Loucy (cell line): ENCODE measurements around the gene FNDC3A.

Experiments used
- CTCF ChIP-seq: fragments of 200-600 bp; sonication (generic); conservative IDR thresholded peaks from 2 replicates; pipeline ENCODE4 v1.5.1; 2014; ENCODE audit warnings: mild to moderate bottlenecking, antibody characterized with exemption, low read length
- EZH2phosphoT487 ChIP-seq: fragments of 200-600 bp; IDR thresholded peaks from 2 replicates; pipeline ENCODE4 v1.6.1; 2018; ENCODE audit warnings: antibody characterized with exemption, mild to moderate bottlenecking, moderate library complexity, borderline replicate concordance

GRCh38 chr13:49248622-49249002 is 272.9 kb downstream of the FNDC3A start:
- TF ChIP-seq CTCF, result peak; percentile 54
- no peak for TF ChIP-seq EZH2phosphoT487
